K562 (cell line): Measurements from ENCODE around the gene TRIM69. TPM values are rescaled to one million over a fixed set of nuclear protein-coding genes. Genes with fewer than 3 reads are reported as not detected.
A peak's percentile ranks its signal among the peaks of the same experiment; 100 is the strongest.

Experiments used
- ETV6 ChIP-seq, 3 experiments: fragments of 150-350 bp in 1 of 3; sonication (generic) in 1 of 3; formaldehyde crosslinking in 1 of 3; IDR thresholded peaks; 2 replicates each; pipeline versions ENCODE4 v1.6.1 to v1.8.0; 2014 to 2022; ENCODE audit warnings: borderline replicate concordance in 2 of 3, low read depth in 2 of 3, antibody characterized with exemption in 1 of 3, low read length in 1 of 3, mild to moderate bottlenecking in 1 of 3, missing genetic modification reagents in 1 of 3
- FUS ChIP-seq: fragments of 200-400 bp; formaldehyde crosslinking; optimal IDR thresholded peaks from 2 replicates; pipeline ENCODE3; 2017; ENCODE audit warnings: low read depth, low read length
- MAFK ChIP-seq: IDR thresholded peaks from 2 replicates; pipeline ENCODE4 v1.6.1; 2011; ENCODE audit warnings: low read length, improper control_type of control experiment
- TEAD1 ChIP-seq, 2 experiments: fragments of 450-650 bp in 1 of 2; sonication (generic) in 1 of 2; formaldehyde crosslinking; IDR thresholded peaks; 2 replicates each; pipeline versions ENCODE4 v1.4.0 to v1.8.0; 2020 to 2022; ENCODE audit warnings: mild to moderate bottlenecking in 2 of 2, missing genetic modification reagents in 1 of 2
- ZNF274 ChIP-seq: IDR thresholded peaks from 2 replicates; pipeline ENCODE4 v1.6.1; 2011; ENCODE audit warnings: low read depth, mild to moderate bottlenecking, low read length, moderate library complexity, borderline replicate concordance
- polyA plus RNA-seq, 8 experiments: library from polyadenylated mRNA; depleted of rRNA in 4 of 8; stranded (reverse) in 5 of 8; unstranded in 3 of 8; fragments of >200 nt; fragmentation: Nextera tagmentation in 2 of 8; fragmentation: Illumina TruSeq in 1 of 8; extraction: Ambion mirVana in 2 of 8; extraction: Trizol in 1 of 8; gene quantifications; 2 replicates each; pipeline versions ENCODE4 v1.2.1 to v1.2.3, GENCODE V29; 2011 to 2014; ENCODE audit warnings: inconsistent platforms in 1 of 8, missing spikeins in 1 of 8
- total RNA-seq, 7 experiments: library from RNA; depleted of rRNA in 6 of 7; stranded (reverse); fragments of >200 nt in 6 of 7; fragmentation: Illumina TruSeq in 2 of 7; extraction: Trizol in 2 of 7; gene quantifications; 2 replicates each; pipeline versions ENCODE4 v1.2.1 to v1.2.3, GENCODE V29; 2011 to 2021; ENCODE audit warnings: low replicate concordance in 1 of 7
- TF ChIP-seq, protein P1 (sequence below): sonication (generic); IDR thresholded peaks from 2 replicates; pipeline ENCODE4 v1.6.1; 2016
- TF ChIP-seq, protein P2 (sequence below): fragments of 250-450 bp; sonication (Bioruptor Pico); IDR thresholded peaks from 2 replicates; pipeline ENCODE4 v1.5.1; 2021; ENCODE audit warnings: mild to moderate bottlenecking
- TF ChIP-seq, protein P3 (sequence below): fragments of 450-650 bp; IDR thresholded peaks from 2 replicates; pipeline ENCODE4 v1.6.1; 2018; ENCODE audit warnings: mild to moderate bottlenecking, low read depth; ENCODE audit not compliant: partially characterized antibody
- TF ChIP-seq, protein P4 (sequence below): fragments of 450-650 bp; formaldehyde crosslinking; IDR thresholded peaks from 2 replicates; pipeline ENCODE4 v1.4.0; 2022; ENCODE audit warnings: mild to moderate bottlenecking, moderate library complexity
- TF ChIP-seq, protein P5 (sequence below), 2 experiments: fragments of 450-650 bp in 1 of 2; sonication (generic) in 1 of 2; formaldehyde crosslinking in 1 of 2; IDR thresholded peaks; 2 replicates each; pipeline versions ENCODE4 v1.7.1 to v1.9.0; 2016 to 2022; ENCODE audit warnings: inconsistent platforms in 1 of 2, mild to moderate bottlenecking in 1 of 2, missing genetic modification reagents in 1 of 2

TRIM69 gene
- total and polyA plus RNA-seq, 9 of the 15 experiments (the other 6 are each of a cell fraction or from before 2014, with no cell fraction given), result 1.0 to 4.3 (median 2.3) TPM

DNA sequence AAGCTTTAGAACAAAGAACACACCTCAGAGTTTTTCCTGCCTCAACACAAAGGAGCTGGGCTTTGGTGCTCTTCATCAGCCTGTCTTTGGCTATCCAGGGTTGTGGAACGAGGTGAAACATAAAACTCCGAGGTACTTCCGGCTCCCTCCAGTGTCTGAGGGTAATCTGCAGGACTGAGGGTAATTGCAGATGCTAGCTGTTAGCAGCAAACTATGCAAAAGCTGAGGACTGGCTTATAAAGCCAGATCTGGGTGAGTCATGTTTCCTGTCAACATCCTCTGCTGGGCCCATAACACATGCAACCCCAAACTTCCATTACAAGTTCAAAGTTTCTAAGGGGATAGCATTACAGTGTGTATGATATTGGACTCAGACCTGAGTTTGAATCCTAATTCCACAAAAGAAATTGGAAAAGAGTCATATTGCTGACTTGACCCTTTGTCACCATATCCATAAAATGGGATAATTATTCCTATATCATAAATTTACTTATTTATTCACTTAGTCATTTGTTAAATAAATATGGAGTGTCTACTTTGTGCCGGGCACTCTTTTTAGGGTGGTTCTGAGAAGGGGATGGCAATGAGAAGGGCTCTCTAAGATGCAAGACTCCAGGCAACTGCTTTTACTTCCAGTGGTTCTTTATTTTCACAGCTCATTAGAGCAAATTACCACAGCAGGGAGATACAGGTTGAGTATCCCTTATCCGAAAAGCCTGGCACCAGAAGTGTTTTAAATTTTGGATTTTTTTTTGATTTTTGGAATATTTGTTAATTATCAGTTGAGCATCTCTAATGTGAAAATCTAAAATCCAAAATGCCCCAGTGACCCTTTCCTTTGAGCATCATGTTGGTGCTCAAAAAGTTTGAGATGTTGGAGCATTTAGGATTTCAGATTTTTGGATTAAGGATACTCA is 9.5 kb upstream of the TRIM69 start (continued):
- TF ChIP-seq, protein P1, sequence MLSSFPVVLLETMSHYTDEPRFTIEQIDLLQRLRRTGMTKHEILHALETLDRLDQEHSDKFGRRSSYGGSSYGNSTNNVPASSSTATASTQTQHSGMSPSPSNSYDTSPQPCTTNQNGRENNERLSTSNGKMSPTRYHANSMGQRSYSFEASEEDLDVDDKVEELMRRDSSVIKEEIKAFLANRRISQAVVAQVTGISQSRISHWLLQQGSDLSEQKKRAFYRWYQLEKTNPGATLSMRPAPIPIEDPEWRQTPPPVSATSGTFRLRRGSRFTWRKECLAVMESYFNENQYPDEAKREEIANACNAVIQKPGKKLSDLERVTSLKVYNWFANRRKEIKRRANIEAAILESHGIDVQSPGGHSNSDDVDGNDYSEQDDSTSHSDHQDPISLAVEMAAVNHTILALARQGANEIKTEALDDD, result peak; percentile 97
- TF ChIP-seq, protein P2, sequence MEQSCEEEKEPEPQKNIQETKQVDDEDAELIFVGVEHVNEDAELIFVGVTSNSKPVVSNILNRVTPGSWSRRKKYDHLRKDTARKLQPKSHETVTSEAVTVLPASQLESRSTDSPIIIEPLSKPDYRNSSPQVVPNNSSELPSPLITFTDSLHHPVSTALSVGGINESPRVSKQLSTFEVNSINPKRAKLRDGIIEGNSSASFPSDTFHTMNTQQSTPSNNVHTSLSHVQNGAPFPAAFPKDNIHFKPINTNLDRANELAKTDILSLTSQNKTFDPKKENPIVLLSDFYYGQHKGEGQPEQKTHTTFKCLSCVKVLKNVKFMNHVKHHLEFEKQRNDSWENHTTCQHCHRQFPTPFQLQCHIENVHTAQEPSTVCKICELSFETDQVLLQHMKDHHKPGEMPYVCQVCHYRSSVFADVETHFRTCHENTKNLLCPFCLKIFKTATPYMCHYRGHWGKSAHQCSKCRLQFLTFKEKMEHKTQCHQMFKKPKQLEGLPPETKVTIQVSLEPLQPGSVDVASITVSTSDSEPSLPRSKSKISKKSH (CRISPR knock-in tag), result no peak
- TF ChIP-seq ETV6 (IDR thresholded peaks at IDR 0.05; ENCODE audit: borderline replicate concordance in 1 of 2, low read depth in 2 of 2, low read length in 1 of 2), result peak; percentile 55 to 72; a peak in 2 of 4 replicates
- no peak for TF ChIP-seq ETV6 (CRISPR knock-in tag; IDR thresholded peaks at IDR 0.05; ENCODE audit: borderline replicate concordance)
- TF ChIP-seq, protein P3, sequence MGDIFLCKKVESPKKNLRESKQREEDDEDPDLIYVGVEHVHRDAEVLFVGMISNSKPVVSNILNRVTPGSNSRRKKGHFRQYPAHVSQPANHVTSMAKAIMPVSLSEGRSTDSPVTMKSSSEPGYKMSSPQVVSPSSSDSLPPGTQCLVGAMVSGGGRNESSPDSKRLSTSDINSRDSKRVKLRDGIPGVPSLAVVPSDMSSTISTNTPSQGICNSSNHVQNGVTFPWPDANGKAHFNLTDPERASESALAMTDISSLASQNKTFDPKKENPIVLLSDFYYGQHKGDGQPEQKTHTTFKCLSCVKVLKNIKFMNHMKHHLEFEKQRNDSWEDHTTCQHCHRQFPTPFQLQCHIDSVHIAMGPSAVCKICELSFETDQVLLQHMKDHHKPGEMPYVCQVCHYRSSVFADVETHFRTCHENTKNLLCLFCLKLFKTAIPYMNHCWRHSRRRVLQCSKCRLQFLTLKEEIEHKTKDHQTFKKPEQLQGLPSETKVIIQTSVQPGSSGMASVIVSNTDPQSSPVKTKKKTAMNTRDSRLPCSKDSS, result no peak
- TF ChIP-seq, protein P4, sequence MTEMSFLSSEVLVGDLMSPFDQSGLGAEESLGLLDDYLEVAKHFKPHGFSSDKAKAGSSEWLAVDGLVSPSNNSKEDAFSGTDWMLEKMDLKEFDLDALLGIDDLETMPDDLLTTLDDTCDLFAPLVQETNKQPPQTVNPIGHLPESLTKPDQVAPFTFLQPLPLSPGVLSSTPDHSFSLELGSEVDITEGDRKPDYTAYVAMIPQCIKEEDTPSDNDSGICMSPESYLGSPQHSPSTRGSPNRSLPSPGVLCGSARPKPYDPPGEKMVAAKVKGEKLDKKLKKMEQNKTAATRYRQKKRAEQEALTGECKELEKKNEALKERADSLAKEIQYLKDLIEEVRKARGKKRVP, result peak; percentile 77
- TF ChIP-seq, protein P5, sequence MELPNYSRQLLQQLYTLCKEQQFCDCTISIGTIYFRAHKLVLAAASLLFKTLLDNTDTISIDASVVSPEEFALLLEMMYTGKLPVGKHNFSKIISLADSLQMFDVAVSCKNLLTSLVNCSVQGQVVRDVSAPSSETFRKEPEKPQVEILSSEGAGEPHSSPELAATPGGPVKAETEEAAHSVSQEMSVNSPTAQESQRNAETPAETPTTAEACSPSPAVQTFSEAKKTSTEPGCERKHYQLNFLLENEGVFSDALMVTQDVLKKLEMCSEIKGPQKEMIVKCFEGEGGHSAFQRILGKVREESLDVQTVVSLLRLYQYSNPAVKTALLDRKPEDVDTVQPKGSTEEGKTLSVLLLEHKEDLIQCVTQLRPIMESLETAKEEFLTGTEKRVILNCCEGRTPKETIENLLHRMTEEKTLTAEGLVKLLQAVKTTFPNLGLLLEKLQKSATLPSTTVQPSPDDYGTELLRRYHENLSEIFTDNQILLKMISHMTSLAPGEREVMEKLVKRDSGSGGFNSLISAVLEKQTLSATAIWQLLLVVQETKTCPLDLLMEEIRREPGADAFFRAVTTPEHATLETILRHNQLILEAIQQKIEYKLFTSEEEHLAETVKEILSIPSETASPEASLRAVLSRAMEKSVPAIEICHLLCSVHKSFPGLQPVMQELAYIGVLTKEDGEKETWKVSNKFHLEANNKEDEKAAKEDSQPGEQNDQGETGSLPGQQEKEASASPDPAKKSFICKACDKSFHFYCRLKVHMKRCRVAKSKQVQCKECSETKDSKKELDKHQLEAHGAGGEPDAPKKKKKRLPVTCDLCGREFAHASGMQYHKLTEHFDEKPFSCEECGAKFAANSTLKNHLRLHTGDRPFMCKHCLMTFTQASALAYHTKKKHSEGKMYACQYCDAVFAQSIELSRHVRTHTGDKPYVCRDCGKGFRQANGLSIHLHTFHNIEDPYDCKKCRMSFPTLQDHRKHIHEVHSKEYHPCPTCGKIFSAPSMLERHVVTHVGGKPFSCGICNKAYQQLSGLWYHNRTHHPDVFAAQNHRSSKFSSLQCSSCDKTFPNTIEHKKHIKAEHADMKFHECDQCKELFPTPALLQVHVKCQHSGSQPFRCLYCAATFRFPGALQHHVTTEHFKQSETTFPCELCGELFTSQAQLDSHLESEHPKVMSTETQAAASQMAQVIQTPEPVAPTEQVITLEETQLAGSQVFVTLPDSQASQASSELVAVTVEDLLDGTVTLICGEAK (IDR thresholded peaks at IDR 0.05), result no peak
- TF ChIP-seq, protein P5 (CRISPR knock-in tag; IDR thresholded peaks at IDR 0.05), result no peak
- peak in 1 of 2 experiments; percentile 91; a peak in 2 of 4 replicates for TF ChIP-seq TEAD1 (CRISPR knock-in tag; IDR thresholded peaks at IDR 0.05)
- TF ChIP-seq MAFK, result peak; percentile 32
- TF ChIP-seq ZNF274, result no peak
- TF ChIP-seq FUS, result no peak
